ENCODE measurements around the gene EVL. TPM values are rescaled to one million over a fixed set of nuclear protein-coding genes. Genes with fewer than 3 reads are reported as not detected.
"Not testable (repeated sequence)": the region's sequence is repeated elsewhere in the genome, so short reads cannot be mapped to it uniquely, and the experiment has no call there.

The EVL gene
- total RNA-seq, 3 donors from 2014 or later = 32.0 to 42.8 (median 36.0) TPM

GRCh38 chr14:100058777-100059437 lies 6.3 kb upstream of the EVL start:
- Histone ChIP-seq H3K36me3 (ENCODE audit: low read depth) (no peaks in the 10 kb centered on the region), H3K9me3 (no peaks in the 10 kb centered on the region), H3K4me3 (no peak overlapping the region), H3K4me1 (ENCODE audit: low read depth) (no peaks in the 10 kb centered on the region)
- DNase-seq (no peak), ATAC-seq (peak; percentile 44)
- TF ChIP-seq, protein P1, sequence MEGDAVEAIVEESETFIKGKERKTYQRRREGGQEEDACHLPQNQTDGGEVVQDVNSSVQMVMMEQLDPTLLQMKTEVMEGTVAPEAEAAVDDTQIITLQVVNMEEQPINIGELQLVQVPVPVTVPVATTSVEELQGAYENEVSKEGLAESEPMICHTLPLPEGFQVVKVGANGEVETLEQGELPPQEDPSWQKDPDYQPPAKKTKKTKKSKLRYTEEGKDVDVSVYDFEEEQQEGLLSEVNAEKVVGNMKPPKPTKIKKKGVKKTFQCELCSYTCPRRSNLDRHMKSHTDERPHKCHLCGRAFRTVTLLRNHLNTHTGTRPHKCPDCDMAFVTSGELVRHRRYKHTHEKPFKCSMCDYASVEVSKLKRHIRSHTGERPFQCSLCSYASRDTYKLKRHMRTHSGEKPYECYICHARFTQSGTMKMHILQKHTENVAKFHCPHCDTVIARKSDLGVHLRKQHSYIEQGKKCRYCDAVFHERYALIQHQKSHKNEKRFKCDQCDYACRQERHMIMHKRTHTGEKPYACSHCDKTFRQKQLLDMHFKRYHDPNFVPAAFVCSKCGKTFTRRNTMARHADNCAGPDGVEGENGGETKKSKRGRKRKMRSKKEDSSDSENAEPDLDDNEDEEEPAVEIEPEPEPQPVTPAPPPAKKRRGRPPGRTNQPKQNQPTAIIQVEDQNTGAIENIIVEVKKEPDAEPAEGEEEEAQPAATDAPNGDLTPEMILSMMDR (IDR thresholded peaks at IDR 0.05) = no peak
- intact Hi-C loops (cut with DNase I, micrococcal nuclease) = no loop called here

GRCh38 chr14:100059438-100059781 lies 5.8 kb upstream of the EVL start:
- Histone ChIP-seq H3K9me3 (no peaks in the 10 kb centered on the region), H3K36me3 (ENCODE audit: low read depth) (no peaks in the 10 kb centered on the region), H3K4me3 (no peak overlapping the region), H3K4me1 (ENCODE audit: low read depth) (no peaks in the 10 kb centered on the region)
- TF ChIP-seq, protein P1 (IDR thresholded peaks at IDR 0.05) = no peak
- no peak for ATAC-seq
- intact Hi-C loops (cut with DNase I, micrococcal nuclease) = no loop called here
- DNase-seq = no peak

DNA sequence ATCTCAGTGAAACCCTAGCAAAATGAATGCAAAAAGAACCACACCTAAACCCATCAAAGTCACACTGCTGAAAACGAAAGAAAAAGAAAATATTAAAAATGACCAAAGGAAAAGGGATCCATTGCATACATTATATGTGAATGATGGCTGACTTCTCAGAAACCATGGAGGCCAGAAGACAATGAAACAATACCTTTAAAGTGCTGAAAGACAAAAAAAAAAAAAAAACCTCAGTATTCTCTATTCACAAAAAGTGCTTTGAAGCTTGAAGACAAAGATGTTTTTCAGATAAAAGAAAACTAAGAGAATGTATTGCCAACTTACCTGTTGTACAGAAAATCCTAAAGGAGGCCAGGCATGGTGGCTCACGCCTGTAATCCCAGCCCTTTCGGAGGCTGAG lies 4.5 kb upstream of the EVL start:
- intact Hi-C loops (cut with DNase I, micrococcal nuclease) = no loop called here
- Histone ChIP-seq H3K4me3 (no peak overlapping the region), H3K36me3 (ENCODE audit: low read depth) (no peaks in the 10 kb centered on the region), H3K9me3 (no peaks in the 10 kb centered on the region), H3K4me1 (ENCODE audit: low read depth) (peaks cover 3% of the 10 kb centered on the region)
- ATAC-seq (no peak), DNase-seq (no peak)
- TF ChIP-seq, protein P1 (IDR thresholded peaks at IDR 0.05) = no peak

DNA sequence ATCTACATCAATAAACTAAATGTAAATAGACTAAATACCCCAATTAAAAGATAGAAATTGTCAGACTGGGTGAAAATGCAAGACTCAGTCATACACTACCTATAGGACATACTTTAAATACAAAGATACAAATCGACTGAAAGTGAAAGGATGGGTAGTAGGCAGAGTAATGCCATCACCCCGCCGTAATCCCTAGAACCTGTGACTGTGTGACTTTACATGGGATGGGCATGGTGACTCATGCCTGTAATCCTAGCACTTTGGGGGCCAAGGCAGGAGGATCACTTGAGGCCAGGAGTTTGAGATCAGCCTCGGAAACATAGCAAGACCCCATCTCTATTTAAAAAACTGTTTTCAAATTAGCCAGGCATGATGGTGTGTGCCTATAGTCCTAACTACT lies 2.6 kb upstream of the EVL start:
- ATAC-seq (no peak), DNase-seq (no peak)
- Histone ChIP-seq H3K9me3 (no peaks in the 10 kb centered on the region), H3K4me3 (no peak overlapping the region), H3K36me3 (ENCODE audit: low read depth) (no peaks in the 10 kb centered on the region), H3K4me1 (ENCODE audit: low read depth) (peaks cover 3% of the 10 kb centered on the region)
- TF ChIP-seq, protein P1 (IDR thresholded peaks at IDR 0.05) = no peak
- intact Hi-C loops (cut with DNase I, micrococcal nuclease) = no loop called here

DNA sequence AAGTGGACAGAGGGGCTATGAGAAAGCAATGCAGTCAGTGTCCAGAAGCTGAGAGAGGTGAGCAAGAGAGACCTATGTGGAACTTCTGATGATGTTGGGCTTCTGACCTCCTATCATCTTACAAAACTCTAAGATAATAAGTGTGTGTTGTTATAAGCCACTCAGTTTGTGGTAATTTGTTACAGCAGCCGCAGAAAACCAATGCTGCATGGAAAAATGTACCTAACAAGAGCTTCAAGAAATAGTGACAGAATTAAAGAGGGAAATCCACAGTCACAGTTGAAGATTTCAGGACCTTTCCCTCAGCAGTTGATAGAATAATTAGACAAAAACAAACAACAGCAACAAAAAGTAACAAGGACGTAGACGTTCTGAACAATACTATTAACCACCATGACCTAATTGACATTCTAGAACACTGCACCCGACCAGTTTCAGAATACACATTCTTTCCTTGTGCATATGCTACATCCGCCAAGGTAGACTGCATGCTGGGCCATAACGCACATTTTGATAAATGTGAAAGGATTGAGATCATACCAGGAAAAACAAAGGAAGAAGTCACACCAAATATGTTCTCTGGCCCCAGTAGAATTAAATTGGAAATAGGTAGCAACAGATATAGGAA lies 1.8 kb upstream of the EVL start:
- TF ChIP-seq, protein P1 (IDR thresholded peaks at IDR 0.05) = no peak
- Histone ChIP-seq H3K4me1 (ENCODE audit: low read depth) (peaks cover 3% of the 10 kb centered on the region), H3K36me3 (ENCODE audit: low read depth) (no peaks in the 10 kb centered on the region), H3K4me3 (no peak overlapping the region), H3K9me3 (no peaks in the 10 kb centered on the region)
- DNase-seq = no peak
- intact Hi-C loops (cut with DNase I, micrococcal nuclease) = no loop called here
- ATAC-seq = peak; percentile 28

DNA sequence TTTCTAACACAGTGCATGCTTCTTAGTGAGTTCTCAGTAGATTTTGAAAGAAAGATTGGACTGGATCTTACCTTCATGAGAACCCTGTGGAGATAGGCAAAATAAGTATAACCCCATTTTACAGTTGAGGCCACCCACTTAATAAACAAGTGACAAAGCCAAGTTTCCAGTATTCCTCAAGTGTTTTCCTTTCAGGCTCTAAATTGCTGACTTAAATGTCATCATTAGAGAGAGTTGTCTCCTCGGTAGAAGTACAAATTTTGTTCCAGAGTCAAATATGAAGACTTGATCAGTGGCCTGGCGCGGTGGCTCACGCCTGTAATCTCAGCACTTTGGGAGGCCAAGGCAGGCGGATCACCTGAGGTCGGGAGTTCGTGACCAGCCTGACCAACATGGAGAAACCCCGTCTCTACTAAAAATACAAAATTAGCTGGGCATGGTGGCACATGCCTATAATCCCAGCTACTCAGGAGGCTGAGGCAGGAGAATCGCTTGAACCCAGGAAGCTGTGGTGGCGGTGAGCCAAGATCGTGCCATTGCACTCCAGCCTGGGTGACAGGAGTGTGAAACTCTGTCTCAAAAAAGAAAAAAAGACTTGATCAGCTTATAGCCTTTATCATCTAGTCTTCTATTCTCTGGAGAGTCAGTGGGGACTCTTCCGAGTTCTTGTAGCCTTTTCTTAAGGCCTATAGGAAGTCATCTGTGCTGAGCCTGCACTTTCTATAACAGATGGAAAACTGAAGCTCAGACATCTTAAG lies 708 bp upstream of the EVL start:
- H3K9me3 ChIP-seq; DNase-seq; intact Hi-C loops (cut with DNase I, micrococcal nuclease); ATAC-seq; H3K4me1 ChIP-seq (ENCODE audit: low read depth); H3K4me3 ChIP-seq; H3K36me3 ChIP-seq (ENCODE audit: low read depth): not testable (repeated sequence)
